SU-DHL-6 (cell line): ENCODE data around the gene PRKAG1.

Experiments
- H2AFZ ChIP-seq: fragments of 200-600 bp; sonication (generic); 2 replicates; pipeline ENCODE4 v1.6.1; 2014; ENCODE audit warnings: low read depth, mild to moderate bottlenecking, moderate library complexity, mixed read lengths, antibody characterized with exemption, low read length; ENCODE audit not compliant: severe bottlenecking
- H3F3A ChIP-seq: fragments of 200-600 bp; shearing (Covaris generic); 2 replicates; pipeline ENCODE4 v1.6.0; 2016; ENCODE audit warnings: antibody characterized with exemption, mild to moderate bottlenecking; ENCODE audit not compliant: insufficient read depth
- H3K27ac ChIP-seq: fragments of 200-600 bp; sonication (generic); 2 replicates; pipeline ENCODE4 v1.5.1; 2016; ENCODE audit warnings: low read depth, mild to moderate bottlenecking, low read length, moderate library complexity, mixed read lengths
- H3K27me3 ChIP-seq: fragments of 200-600 bp; sonication (generic), shearing (Covaris generic); 2 replicates; pipeline ENCODE4 v1.6.0; 2014; ENCODE audit warnings: mild to moderate bottlenecking, low read length
- H3K36me3 ChIP-seq: fragments of 200-600 bp; sonication (generic); 2 replicates; pipeline ENCODE4 v1.6.1; 2014; ENCODE audit warnings: mild to moderate bottlenecking, low read length, mixed read lengths
- H3K4me2 ChIP-seq: fragments of 300-600, 200-600 bp; shearing (Covaris generic), sonication (generic); 2 replicates; pipeline ENCODE4 v1.6.0; 2014; ENCODE audit warnings: low read length, low read depth, mild to moderate bottlenecking; ENCODE audit not compliant: poor library complexity, severe bottlenecking
- H3K4me3 ChIP-seq: fragments of 200-600 bp; sonication (generic); 2 replicates; pipeline ENCODE4 v1.5.1; 2014; ENCODE audit warnings: antibody characterized with exemption, low read length, mild to moderate bottlenecking, mixed read lengths; ENCODE audit not compliant: insufficient read depth, poor library complexity, severe bottlenecking
- H3K79me2 ChIP-seq: fragments of 200-600 bp; sonication (generic); 2 replicates; pipeline ENCODE4 v1.6.1; 2014; ENCODE audit warnings: mild to moderate bottlenecking, low read length, moderate library complexity; ENCODE audit not compliant: insufficient read depth
- H3K9ac ChIP-seq: fragments of 200-600 bp; sonication (generic); 2 replicates; pipeline ENCODE4 v1.7.0; 2014; ENCODE audit warnings: mild to moderate bottlenecking, low read length
- H3K9me2 ChIP-seq: fragments of 200-600 bp; sonication (generic); replicated peaks from 2 replicates; pipeline ENCODE4 v1.6.1; 2014; ENCODE audit warnings: low read length; ENCODE audit not compliant: insufficient read depth
- H3K9me3 ChIP-seq: fragments of 200-600 bp; sonication (generic); 2 replicates; pipeline ENCODE4 v1.6.1; 2014; ENCODE audit warnings: low read length, mixed read lengths; ENCODE audit not compliant: insufficient read depth
- H4K20me1 ChIP-seq: fragments of 200-600 bp; sonication (generic); 2 replicates; pipeline ENCODE4 v1.6.1; 2014; ENCODE audit warnings: low read depth, mild to moderate bottlenecking, antibody characterized with exemption, low read length, moderate library complexity, mixed read lengths
- CTCF ChIP-seq: fragments of 200-600 bp; sonication (generic); IDR thresholded peaks from one replicate; pipeline ENCODE4 v1.5.1; 2017; ENCODE audit warnings: antibody characterized with exemption, mild to moderate bottlenecking, low read length, moderate library complexity; ENCODE audit not compliant: insufficient read depth, poor library complexity, severe bottlenecking
- EZH2phosphoT487 ChIP-seq: fragments of 200-600 bp; sonication (generic), shearing (Covaris generic); conservative IDR thresholded peaks from 2 replicates; pipeline ENCODE4 v1.6.1; 2018; ENCODE audit warnings: mild to moderate bottlenecking, antibody characterized with exemption, low read length, moderate library complexity, mixed read lengths

Gene PRKAG1

GRCh38 chr12:49051373-49051764 is 32.8 kb upstream of the PRKAG1 start:
- Histone ChIP-seq H3K9ac (no peak overlapping the region), H3K27ac (no peak overlapping the region), H2AFZ (no peak overlapping the region), H3K9me2 (no peaks in the 10 kb centered on the region), H3K27me3 (no peaks in the 10 kb centered on the region), H4K20me1 (no peaks in the 10 kb centered on the region; the same call in 1 of the 2 replicates), H3K79me2 (peaks cover 20% of the 10 kb centered on the region), H3K4me3 (no peak overlapping the region), H3F3A (no peaks in the 10 kb centered on the region), H3K9me3 (no peaks in the 10 kb centered on the region), H3K36me3 (no peaks in the 10 kb centered on the region; the same call in 1 of the 2 replicates), H3K4me2 (no peak overlapping the region)
- TF ChIP-seq CTCF, result no peak
- TF ChIP-seq EZH2phosphoT487, result no peak

GRCh38 chr12:49050507-49051372 is 32.2 kb upstream of the PRKAG1 start:
- no peak overlapping the region for H3K4me3 ChIP-seq
- H3K9me2 ChIP-seq, result no peaks in the 10 kb centered on the region
- H2AFZ ChIP-seq, result no peak overlapping the region
- H3K9ac ChIP-seq, result no peak overlapping the region
- no peaks in the 10 kb centered on the region; the same call in 1 of the 2 replicates for H3K36me3 ChIP-seq
- no peaks in the 10 kb centered on the region for H3F3A ChIP-seq
- H3K79me2 ChIP-seq, result peaks cover 14% of the 10 kb centered on the region
- no peak overlapping the region for H3K27ac ChIP-seq
- H3K4me2 ChIP-seq, result no peak overlapping the region
- H3K9me3 ChIP-seq, result no peaks in the 10 kb centered on the region
- no peaks in the 10 kb centered on the region for H3K27me3 ChIP-seq
- TF ChIP-seq EZH2phosphoT487, result no peak
- TF ChIP-seq CTCF, result no peak
- H4K20me1 ChIP-seq, result no peaks in the 10 kb centered on the region; the same call in 1 of the 2 replicates

- Histone ChIP-seq H3K4me3 (no peak overlapping the region), H3K27ac (no peak overlapping the region), H2AFZ (no peak overlapping the region), H3K9ac (no peak overlapping the region), H3F3A (no peaks in the 10 kb centered on the region), H3K9me2 (no peaks in the 10 kb centered on the region), H3K79me2 (peaks cover 4% of the 10 kb centered on the region), H4K20me1 (no peaks in the 10 kb centered on the region; the same call in 1 of the 2 replicates), H3K9me3 (no peaks in the 10 kb centered on the region), H3K36me3 (no peaks in the 10 kb centered on the region; the same call in 1 of the 2 replicates), H3K4me2 (no peak overlapping the region), H3K27me3 (no peaks in the 10 kb centered on the region)
- no peak for TF ChIP-seq CTCF
- no peak for TF ChIP-seq EZH2phosphoT487
These were observed 31.1 kb upstream of the PRKAG1 start for GRCh38 chr12:49049566-49050224.
